GM18526 (cell line): Measurements from ENCODE around the gene ZBTB20.

Experiments
- POLR2A ChIP-seq: IDR thresholded peaks from 3 replicates; pipeline ENCODE4 v1.6.1; 2011; ENCODE audit not compliant: insufficient read length; ENCODE audit errors: extremely low read depth

ZBTB20 gene

GRCh38 chr3:114566162-114566755 is 580.8 kb downstream of the ZBTB20 start:
- TF ChIP-seq POLR2A = no peak

- TF ChIP-seq POLR2A = no peak
These were observed 581.9 kb downstream of the ZBTB20 start for GRCh38 chr3:114565216-114565615.

- TF ChIP-seq POLR2A = no peak
These were observed 583.4 kb downstream of the ZBTB20 start for GRCh38 chr3:114563720-114564119.

GRCh38 chr3:114562557-114562956 is 584.5 kb downstream of the ZBTB20 start:
- TF ChIP-seq POLR2A = no peak

- no peak for TF ChIP-seq POLR2A
These were observed 588.8 kb downstream of the ZBTB20 start for GRCh38 chr3:114558271-114558670.

GRCh38 chr3:114557791-114558190 is 589.3 kb downstream of the ZBTB20 start:
- no peak for TF ChIP-seq POLR2A

GRCh38 chr3:114556657-114557213 is 590.4 kb downstream of the ZBTB20 start:
- no peak for TF ChIP-seq POLR2A

- no peak for TF ChIP-seq POLR2A
These were observed 592.4 kb downstream of the ZBTB20 start for GRCh38 chr3:114554731-114555130.

- TF ChIP-seq POLR2A = no peak
These were observed 593.0 kb downstream of the ZBTB20 start for GRCh38 chr3:114553949-114554593.

- TF ChIP-seq POLR2A = no peak
These were observed 594.6 kb downstream of the ZBTB20 start for GRCh38 chr3:114552527-114552812.

- no peak for TF ChIP-seq POLR2A
These were observed 595.1 kb downstream of the ZBTB20 start for GRCh38 chr3:114551770-114552526.

GRCh38 chr3:114550165-114550564 is 596.9 kb downstream of the ZBTB20 start:
- TF ChIP-seq POLR2A = no peak

GRCh38 chr3:114545193-114545592 is 601.9 kb downstream of the ZBTB20 start:
- TF ChIP-seq POLR2A = no peak

- no peak for TF ChIP-seq POLR2A
These were observed 604.7 kb downstream of the ZBTB20 start for GRCh38 chr3:114542359-114542758.

- TF ChIP-seq POLR2A = no peak
These were observed 607.6 kb downstream of the ZBTB20 start for GRCh38 chr3:114539525-114539924.

- TF ChIP-seq POLR2A = no peak
These were observed 608.9 kb downstream of the ZBTB20 start for GRCh38 chr3:114538211-114538610.
